ENCODE measurements around the gene CAPN10.

- TF ChIP-seq POLR2A (IDR thresholded peaks at IDR 0.05; ENCODE audit: low read length), result no peak
- no peak for TF ChIP-seq CTCF (IDR thresholded peaks at IDR 0.05)
- TF ChIP-seq CBX8 (IDR thresholded peaks at IDR 0.05), result no peak
- no peak for TF ChIP-seq E2F6 (IDR thresholded peaks at IDR 0.05; ENCODE audit: borderline replicate concordance, low read depth)
- TF ChIP-seq FOSL2 (IDR thresholded peaks at IDR 0.05), result no peak
- no peak for TF ChIP-seq FOSL2 (CRISPR knock-in tag; IDR thresholded peaks at IDR 0.05)
- no peak for TF ChIP-seq CHD4 (IDR thresholded peaks at IDR 0.05; ENCODE audit: borderline replicate concordance)
- TF ChIP-seq HOXA7 (CRISPR knock-in tag; IDR thresholded peaks at IDR 0.05), result no peak
- TF ChIP-seq PHF8 (IDR thresholded peaks at IDR 0.05; ENCODE audit: borderline replicate concordance, low read depth), result no peak
- TF ChIP-seq RNF2 (IDR thresholded peaks at IDR 0.05; ENCODE audit: borderline replicate concordance, low read depth), result no peak
- TF ChIP-seq MYC (IDR thresholded peaks at IDR 0.05; ENCODE audit: borderline replicate concordance, low read length), result no peak
- no peak for TF ChIP-seq CEBPB (IDR thresholded peaks at IDR 0.05)
- TF ChIP-seq BCL3 (IDR thresholded peaks at IDR 0.05), result no peak
Measured at GRCh38 chr2:240588006-240588655, 1.6 kb downstream of the CAPN10 start.
